Measurements from ENCODE around the gene BLACAT1.

Gene BLACAT1

DNA sequence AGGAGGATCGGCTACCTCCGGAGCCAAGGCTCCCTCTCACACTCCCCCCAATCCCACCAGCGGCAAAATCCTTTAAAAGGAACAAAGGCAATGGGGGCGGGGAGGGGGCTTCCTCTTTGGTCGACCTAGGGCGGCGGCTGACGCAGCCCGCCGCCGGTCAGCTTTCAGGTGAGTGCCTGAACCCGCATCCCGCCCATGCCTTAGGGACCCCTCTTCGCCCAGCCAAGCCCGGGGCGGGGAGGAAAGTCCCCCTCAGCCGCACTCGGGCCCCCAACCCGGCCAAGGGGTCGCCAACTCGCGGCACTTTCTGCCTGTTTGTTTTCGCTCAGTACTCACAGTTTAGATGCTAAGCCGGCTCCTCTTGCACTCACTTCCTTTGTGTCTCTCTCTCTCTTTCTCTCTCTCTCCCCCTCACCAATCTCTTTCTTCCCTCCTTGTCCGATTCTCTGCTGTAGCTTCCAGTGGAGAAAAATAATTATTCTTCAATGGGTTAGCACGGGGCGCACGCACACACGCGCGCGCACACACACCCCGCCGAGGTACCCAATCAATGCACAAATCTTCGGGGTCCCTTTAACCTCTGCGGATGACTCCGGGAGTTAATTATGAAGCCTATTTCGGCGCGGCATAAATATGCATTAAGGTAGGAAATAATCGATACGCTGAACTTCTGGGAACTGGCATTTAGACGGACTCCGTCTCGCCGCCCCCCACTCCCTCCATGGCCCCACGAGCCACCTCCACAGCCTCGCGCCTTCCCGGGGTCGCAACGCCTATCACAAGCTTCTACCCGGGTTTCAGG lies at the start of gene BLACAT1:
Gene BLACAT1 (minus strand): TSS at position 465 of the 802 bp plus-strand sequence.
- TF ChIP-seq, protein P1, sequence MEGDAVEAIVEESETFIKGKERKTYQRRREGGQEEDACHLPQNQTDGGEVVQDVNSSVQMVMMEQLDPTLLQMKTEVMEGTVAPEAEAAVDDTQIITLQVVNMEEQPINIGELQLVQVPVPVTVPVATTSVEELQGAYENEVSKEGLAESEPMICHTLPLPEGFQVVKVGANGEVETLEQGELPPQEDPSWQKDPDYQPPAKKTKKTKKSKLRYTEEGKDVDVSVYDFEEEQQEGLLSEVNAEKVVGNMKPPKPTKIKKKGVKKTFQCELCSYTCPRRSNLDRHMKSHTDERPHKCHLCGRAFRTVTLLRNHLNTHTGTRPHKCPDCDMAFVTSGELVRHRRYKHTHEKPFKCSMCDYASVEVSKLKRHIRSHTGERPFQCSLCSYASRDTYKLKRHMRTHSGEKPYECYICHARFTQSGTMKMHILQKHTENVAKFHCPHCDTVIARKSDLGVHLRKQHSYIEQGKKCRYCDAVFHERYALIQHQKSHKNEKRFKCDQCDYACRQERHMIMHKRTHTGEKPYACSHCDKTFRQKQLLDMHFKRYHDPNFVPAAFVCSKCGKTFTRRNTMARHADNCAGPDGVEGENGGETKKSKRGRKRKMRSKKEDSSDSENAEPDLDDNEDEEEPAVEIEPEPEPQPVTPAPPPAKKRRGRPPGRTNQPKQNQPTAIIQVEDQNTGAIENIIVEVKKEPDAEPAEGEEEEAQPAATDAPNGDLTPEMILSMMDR (conservative IDR thresholded peaks at IDR 0.05) = no peak
- peak within 1 kb of the TSS; percentile 31; the same call in 1 of the 2 replicates for H3K27ac ChIP-seq

DNA sequence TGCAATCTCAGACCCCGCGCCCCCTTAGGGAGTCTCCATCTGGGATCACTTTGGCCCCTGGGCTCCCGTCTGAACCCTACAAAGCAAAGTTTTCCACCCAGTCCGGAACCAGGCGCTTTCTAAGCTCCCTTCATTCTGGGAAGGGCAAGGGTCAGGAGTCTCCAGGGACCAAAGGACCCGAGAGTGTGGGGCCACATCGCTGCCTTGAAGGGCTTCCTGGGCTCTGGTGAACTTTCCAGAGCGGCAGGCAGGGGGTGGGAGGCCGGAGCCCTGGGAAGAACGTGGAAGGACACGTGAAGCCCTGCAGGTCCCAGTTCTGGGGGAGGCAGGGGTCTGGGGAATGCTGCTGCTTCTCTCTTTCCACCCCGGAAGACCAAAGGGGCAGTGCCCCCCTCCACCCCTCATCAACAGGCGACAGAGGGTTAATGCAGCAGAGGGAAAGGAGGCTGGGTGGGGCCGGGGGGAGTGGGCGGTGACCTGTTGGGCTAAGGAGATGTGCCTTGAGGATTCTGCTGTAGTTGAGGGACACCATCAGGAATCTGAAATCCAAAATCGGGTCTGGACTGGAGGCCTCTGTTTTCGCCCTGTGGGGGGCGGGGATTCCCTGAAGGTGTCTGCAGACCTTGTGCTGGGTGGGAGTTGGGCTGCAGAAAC lies 49.4 kb upstream of the BLACAT1 start:
- H3K27ac ChIP-seq = peak overlapping the region; percentile 67; the same call in 1 of the 2 replicates
- TF ChIP-seq, protein P1 (conservative IDR thresholded peaks at IDR 0.05) = no peak

DNA sequence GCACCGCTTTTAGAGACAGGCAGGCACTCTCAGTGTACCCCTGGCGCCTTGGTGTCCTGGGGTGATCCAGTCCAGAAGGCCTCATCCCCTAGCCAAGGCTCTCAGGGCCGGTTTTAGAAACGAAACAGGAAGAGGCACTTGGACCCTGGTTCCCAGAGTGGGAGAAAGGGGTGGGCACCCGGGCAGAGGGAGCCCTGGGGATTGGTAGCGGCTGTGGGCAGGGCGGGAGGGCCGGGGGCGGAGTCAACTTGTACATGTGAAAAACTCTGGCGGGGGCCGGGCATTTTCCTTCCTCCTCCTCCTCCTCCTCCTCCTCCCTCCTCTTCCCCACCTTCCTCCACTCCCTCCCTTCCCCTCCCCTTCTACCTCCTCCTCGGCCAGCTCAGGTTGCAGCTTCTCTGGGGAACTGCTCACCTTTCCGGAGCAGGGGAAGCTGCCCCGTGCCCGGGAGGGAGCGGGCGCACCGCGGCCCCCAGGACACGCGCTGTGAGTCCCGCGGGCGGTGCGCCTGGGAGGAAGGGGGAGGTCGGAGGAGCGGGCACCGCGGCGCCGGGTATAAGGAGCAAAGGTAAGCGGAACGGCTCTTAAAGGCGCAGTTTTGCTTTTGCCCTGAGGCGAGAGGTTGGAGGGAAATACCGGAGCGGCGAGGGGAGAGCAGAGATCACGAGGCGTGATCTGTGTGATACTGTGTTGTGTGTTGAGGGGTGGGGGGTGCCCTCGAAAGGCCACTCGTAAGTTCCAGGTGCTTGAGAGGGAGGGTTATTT lies 48.6 kb upstream of the BLACAT1 start, which contains the start of gene CDK18:
Gene CDK18 (plus strand): TSS at position 359 of the 765 bp plus-strand sequence. CDS start 18,499 bp downstream, outside the sequence.
- H3K27ac ChIP-seq = peak within 1 kb of the TSS; percentile 67; the same call in 1 of the 2 replicates
- TF ChIP-seq, protein P1 (conservative IDR thresholded peaks at IDR 0.05) = no peak

DNA sequence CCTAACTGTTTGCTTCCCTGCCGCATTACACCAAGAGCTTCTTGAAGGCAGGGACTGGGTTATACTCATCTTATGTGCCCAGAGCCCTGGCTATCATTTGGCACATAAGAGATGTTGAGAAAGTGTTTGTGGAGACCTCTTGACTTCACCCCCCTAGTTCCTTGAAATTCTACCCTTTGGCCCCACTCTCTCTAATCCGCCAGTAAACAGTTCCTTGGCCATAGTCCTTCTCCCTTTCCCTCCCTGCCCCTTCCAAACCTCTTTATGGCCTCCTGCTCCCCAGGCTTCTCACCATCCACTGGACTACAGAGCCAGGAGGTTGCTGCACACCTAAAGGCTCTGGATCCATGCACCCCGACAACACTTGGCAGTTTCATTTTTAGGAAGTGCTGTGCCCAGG lies 47.1 kb upstream of the BLACAT1 start:
- TF ChIP-seq, protein P1 (conservative IDR thresholded peaks at IDR 0.05) = no peak
- no peak overlapping the region for H3K27ac ChIP-seq

DNA sequence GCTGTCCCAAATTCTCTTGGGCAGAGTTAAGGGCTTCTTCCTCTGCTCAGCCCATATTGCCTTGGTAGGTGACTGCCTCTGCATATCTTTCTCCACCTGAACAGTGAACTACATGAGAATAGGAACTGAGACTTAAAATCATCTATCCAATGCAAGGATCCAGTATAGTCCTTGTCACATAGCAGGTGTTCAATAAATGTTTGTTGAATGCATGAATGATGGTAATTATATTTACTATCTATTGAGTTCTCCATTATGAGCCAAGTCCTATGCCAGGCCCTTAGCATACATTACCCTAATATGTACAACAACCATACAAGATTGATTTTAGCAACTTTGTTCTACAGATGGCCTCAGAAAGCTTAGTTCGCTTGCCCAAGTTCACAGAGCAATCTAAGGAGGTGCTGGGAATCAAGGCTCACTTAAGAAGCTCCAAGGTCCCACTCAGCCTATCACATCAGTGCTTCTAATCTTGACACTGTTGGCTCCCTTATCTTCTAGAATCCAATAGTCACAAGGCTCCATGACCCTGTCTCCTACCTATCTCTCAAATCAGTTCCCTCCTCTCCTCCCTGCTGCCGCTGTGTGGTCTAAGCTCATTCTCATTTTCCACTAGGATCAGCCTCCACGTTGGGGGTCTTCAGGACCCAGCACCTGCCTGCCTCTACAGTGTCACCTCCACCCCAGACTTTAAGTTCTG lies 46.4 kb upstream of the BLACAT1 start:
- TF ChIP-seq, protein P1 (conservative IDR thresholded peaks at IDR 0.05) = no peak
- H3K27ac ChIP-seq = no peak overlapping the region

DNA sequence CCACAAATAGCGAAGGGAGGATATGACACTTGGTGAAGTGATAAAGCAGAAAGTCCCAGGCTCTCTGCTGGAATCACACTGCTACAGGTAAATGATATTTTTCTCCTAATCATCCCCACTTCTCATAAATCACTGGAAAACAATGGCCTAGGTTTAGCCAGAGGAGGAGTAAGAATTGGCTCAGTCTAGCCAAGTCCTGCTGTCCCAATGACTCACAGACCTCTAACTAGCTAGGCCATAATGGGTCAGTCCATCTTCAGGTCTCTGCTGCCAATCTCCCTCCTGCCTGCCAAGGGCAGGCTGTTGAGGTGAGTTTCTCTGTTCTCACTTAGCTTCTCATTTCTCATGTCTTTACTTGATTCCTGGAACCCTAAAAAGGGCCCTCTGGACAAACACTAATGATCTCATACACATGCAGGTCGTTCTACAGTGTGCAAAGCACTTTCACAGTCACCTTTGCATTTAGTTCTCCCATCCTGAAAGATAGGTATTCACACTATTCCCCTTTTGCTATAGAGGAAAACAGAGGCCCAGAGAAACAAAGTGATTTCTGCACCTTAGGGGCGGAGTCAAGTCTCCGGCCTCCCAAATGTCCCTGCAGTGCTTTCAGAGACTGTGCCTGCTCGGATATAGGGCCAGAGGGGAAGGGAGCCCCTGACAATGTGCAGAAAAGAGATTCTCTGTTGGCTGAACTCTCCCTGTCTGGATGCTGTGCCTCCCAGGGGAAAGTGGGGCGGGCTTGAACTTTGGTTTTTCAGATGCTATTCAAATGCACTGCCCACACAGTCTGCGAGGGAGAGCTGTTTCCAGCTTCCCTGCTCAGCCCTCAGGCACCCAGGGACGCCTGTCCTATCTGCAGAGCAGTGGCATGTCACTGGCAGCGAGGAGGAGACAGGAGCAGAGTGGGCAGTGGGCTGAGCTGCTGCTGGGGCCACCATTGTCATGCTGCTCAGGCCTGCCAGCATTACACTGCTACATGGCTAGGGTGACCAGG lies 44.7 kb upstream of the BLACAT1 start:
- no peak overlapping the region for H3K27ac ChIP-seq
- TF ChIP-seq, protein P1 (conservative IDR thresholded peaks at IDR 0.05) = no peak
